GM21526 (cell line): ENCODE results near the gene TUBA4A.
A peak's percentile ranks its signal among the peaks of the same experiment; 100 is the strongest.
"Not testable (repeated sequence)": the region's sequence is repeated elsewhere in the genome, so short reads cannot be mapped to it uniquely, and the experiment has no call there.

Experiments used
- ATAC-seq: cut with Tn5 transposase; IDR thresholded peaks from one replicate; pipeline ENCODE4 v1.9.1; 2021; ENCODE audit warnings: moderate library complexity; ENCODE audit not compliant: unreplicated experiment, low FRiP score

TUBA4A gene

DNA sequence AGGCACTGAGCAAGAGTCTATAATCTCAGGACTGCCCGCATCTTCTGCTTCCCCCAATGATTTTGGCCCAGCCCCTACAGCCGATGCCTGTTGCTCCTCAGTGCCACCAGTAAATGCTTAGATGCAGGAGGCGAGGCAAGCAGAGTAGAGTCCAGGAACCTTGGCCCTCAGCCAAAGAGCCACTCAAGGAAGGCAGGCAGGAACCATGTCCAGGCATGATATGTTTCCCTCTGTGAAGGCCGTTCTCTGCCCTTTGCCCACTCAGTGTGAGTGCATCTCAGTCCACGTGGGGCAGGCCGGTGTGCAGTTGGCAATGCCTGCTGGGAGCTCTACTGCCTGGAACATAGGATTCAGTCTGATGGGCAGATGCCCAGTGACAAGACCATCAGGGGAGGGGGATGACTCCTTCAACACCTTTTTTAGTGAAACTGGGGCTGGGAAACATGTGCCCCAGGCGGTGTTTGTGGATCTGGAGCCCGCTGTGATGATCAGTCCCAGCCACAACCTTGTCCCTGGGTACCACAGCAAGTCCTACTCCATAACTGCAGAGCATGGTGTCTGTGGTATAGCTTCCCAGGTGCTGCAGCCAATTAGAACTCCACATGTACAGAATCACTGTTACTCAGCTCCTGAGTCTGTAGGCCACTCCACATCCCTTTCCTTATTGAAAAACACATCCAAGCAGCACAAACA is 15.8 kb upstream of the TUBA4A start:
- ATAC-seq, result no peak

GRCh38 chr2:219268294-219268693 is 14.6 kb upstream of the TUBA4A start:
- no peak for ATAC-seq

DNA sequence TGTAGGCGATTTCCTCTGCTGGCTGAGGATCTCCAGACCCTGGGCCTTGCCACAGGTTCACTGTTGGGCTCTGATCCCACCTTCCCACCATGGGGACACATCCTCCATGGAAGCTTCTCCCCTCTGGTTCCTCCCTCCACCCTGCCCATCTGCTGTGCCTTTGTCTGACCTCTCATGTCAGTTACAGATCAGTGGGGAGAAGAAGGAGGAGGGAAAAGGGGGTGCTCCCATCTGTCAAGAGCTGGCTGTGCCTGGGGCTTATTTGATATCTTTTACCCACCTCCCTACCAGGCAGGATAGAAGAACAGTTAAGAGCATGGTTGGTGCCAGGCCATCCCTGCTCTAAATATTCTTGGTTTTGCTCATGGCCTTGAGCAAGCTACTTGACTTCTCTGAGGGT is 13.2 kb upstream of the TUBA4A start:
- no peak for ATAC-seq

DNA sequence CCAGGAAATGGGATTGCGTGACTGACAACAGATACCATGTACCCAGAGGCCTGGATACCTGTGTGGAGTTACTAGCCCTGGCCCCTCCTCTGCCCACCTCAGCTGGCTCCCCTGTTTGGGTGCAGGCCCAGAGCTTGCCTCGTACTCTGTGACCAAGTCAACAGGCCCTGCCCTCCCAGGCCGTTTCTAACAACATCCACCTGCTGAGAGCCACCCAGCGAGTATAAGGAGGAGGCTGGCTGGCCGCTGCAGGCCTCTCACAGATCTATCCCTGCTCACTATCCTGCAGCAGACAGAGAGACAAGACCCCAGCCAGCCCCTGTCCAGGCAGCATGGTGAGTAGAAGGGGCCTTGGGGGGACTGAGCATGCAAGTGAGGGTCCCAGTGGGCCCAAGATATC is 12.5 kb upstream of the TUBA4A start:
- ATAC-seq, result no peak

- ATAC-seq, result no peak
Measured at GRCh38 chr2:219261024-219261855, 7.5 kb upstream of the TUBA4A start.

- ATAC-seq, result not testable (repeated sequence)
Measured at GRCh38 chr2:219258942-219259341, 5.2 kb upstream of the TUBA4A start.

DNA sequence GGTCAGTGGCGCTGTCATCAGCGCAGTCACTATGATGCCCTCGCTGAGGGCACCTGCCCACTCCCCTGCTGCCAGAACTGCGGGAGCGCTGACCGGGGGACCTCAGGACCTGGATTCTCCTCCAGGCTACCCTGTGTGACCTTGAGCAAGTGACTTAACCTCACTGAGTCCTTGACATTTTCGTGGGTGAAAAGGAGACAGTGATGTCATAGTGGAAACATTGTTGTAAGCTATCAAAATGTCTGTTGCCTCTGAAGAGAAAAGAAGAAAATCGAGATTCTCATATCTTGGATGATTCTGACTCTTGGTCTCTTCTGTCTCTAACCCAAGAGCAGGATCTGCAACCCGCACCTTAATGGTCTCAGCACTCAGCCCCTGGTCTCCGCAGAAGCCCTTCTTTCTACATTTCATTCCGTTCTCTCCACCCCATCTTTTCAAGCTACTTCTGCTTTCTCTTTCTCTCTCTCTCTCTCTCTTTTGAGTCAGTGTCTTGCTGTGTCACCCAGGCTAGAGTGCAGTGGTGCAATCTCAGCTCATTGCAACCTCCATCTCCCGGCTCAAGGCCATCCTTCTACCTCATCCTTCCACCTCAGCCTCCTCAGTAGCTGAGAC is 978 bp upstream of the TUBA4A start:
- ATAC-seq, result peak; percentile 23

DNA sequence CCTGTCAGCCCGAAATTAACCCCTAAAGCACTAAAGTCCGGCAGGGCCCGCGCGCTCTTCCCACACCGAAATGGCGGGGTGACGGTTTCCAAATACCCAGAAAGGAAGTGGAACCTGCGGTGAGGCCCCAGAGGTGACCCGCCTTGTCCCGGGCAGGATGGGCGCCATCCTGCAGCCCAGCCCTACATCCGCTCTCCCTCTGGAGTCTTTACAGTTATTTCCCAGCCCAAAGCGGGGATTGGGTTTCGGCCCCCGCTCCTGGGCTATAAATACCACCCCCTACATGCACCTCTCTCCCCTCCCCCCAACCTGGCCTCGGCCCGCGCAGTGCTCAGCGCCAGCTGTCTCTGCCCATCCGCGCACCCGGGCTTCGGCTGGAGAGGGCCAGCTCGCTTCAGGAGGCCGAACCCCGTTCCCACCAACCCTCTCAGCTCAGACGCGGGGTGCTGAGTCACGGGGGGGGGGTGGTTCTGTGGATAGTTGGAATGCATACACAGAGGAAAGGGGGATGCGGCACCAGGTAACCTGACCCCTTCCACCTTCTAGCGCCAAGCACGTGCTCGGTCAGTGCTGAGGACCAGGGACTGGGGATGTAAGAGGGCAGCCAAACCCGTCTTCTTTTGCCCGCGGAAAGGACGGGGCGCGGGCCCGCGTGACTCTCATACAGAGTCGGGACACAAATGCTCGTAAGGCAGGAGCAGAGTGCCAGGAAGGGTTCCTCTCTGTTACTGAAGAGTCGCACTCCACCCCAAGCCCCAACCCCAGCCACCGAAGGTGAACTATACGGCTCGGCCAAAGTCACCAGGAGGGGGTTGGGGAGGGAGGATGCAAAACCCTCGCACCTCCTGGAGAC is 592 bp downstream of the TUBA4A start, which contains the start of gene TUBA4B:
Gene TUBA4B, plus strand, starts transcription at position 344 of the 853 bp plus-strand sequence. Its CDS starts 165 bp downstream, at position 509.
- ATAC-seq, result peak; percentile 8

GRCh38 chr2:219252570-219252899 is 1.2 kb downstream of the TUBA4A start:
- ATAC-seq, result no peak

GRCh38 chr2:219252084-219252483 is 1.6 kb downstream of the TUBA4A start:
- no peak for ATAC-seq

GRCh38 chr2:219251656-219252055 is 2.1 kb downstream of the TUBA4A start:
- ATAC-seq, result no peak

DNA sequence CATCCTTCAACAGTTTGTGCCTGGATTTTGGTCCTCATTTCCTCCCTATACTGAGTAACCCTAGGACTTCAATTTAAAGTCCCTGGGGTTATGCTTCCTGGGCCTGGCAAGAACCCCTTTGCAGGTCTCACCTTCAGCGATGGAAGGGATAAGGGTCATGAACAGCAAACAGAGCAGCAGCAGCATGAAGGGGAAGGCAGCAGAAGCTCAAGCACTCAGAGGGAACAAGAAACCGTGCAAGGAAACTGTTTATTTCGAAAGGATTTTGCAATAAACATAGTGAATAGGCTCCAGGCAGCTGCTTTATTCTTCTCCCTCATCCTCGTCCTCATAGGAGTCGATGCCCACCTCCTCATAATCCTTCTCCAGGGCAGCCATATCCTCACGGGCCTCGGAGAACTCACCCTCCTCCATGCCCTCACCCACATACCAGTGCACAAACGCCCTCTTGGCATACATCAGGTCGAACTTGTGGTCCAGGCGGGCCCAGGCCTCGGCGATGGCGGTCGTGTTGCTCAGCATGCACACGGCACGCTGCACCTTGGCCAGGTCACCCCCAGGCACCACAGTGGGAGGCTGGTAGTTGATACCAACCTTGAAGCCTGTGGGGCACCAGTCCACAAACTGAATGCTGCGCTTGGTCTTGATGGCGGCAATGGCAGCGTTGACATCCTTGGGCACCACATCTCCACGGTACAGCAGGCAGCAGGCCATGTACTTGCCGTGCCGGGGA is 3.5 kb downstream of the TUBA4A start:
- ATAC-seq, result no peak

- ATAC-seq, result no peak
Measured at GRCh38 chr2:219249203-219249980, 4.3 kb downstream of the TUBA4A start.

GRCh38 chr2:219248845-219249202 is 4.9 kb downstream of the TUBA4A start:
- no peak for ATAC-seq

- ATAC-seq, result no peak
Measured at GRCh38 chr2:219247678-219248642, 5.8 kb downstream of the TUBA4A start.

DNA sequence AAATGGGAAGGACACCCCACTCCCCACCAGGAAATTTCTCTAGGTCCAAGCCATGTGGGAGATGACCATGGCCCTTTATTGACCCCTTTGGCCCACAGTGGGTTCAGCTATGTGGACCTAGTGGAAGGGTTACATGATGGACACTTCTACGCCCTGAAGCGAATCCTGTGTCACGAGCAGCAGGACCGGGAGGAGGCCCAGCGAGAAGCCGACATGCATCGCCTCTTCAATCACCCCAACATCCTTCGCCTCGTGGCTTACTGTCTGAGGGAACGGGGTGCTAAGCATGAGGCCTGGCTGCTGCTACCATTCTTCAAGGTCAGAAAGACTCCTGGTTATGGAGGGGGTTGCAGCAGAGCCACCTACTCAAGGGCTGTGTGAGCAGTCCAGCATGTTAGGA is 7.2 kb downstream of the TUBA4A start:
- ATAC-seq, result no peak

DNA sequence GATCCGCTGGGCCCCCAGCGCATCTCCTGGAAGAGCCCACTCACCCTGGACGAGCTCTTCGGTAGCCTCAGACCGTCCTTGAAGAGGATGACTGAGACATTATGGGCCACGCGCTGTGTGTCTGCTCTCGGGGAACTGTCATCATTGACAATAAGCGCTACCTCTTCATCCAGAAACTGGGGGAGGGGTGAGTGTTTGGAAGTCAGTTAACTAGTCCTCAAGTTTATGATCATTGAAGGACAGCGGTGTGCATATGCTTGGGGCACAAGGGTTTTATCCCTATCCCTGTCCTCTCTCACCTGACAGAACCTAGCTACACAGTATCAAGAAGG is 7.9 kb downstream of the TUBA4A start:
- no peak for ATAC-seq

GRCh38 chr2:219245148-219245898 is 8.4 kb downstream of the TUBA4A start, which contains the start of the genes GLB1L and STK16:
Gene GLB1L (minus strand): TSS chr2:219245444. CDS start chr2:219243573, 1,871 bp downstream.
Gene STK16 (plus strand): TSS chr2:219245479. CDS start chr2:219246000, 521 bp downstream.
- peak; percentile 76 for ATAC-seq
